Astrocyte (in vitro differentiated cells and primary cell): ENCODE measurements around the gene ZNF778.

Experiments used
- CTCF ChIP-seq: IDR thresholded peaks from 2 replicates; pipeline ENCODE4 v1.5.1; 2011; ENCODE audit warnings: low read depth, mild to moderate bottlenecking, inconsistent platforms, low read length, moderate library complexity; ENCODE audit not compliant: insufficient read depth
- EZH2 ChIP-seq: IDR thresholded peaks from 2 replicates; pipeline ENCODE4 v1.6.1; 2012; ENCODE audit warnings: mild to moderate bottlenecking, low read length, inconsistent platforms; ENCODE audit not compliant: insufficient read depth

- no peak for TF ChIP-seq CTCF
- TF ChIP-seq EZH2: no peak
Observed at GRCh38 chr16:89207993-89208392, 9.5 kb upstream of the ZNF778 start.
